Mucosa of gallbladder (tissue), 1 donor: ENCODE results near the gene FYB1. TPM values are rescaled to one million over a fixed set of nuclear protein-coding genes. Genes with fewer than 3 reads are reported as not detected.

ENCODE experiments used
- total RNA-seq: library from RNA; stranded (reverse); gene quantifications from one replicate; pipeline ENCODE4 v1.2.1, GENCODE V29; 2021
- donor health status: DM: no; HTN: no; CAD: no.

FYB1 gene
- total RNA-seq, 1 donor from 2014 or later = 24.7 TPM

Other genes starting within 250 kb of the FYB1 start
- gene RICTOR, start 145.2 kb downstream of the FYB1 start, total RNA-seq = 35.5 TPM
- gene C9, start 144.9 kb upstream of the FYB1 start, total RNA-seq = 1.0 TPM
- gene DAB2, start 205.4 kb upstream of the FYB1 start, total RNA-seq = 55.2 TPM